Activated CD8-positive, alpha-beta T cell treated with anti-CD3 and anti-CD28 coated beads, Interleukin-2, amount 10 ng/mL, durations not matched to agents 7 days and 5 days (primary cell): ENCODE results near the gene LIMK1. TPM values are rescaled to one million over a fixed set of nuclear protein-coding genes. Genes with fewer than 3 reads are reported as not detected.

Experiments
- ATAC-seq: fragments of 150-1000 bp; cut with Tn5 transposase; one replicate; pipeline ENCODE4 v1.10.0; 2021; ENCODE audit warnings: moderate library complexity
- CTCF ChIA-PET: fragments of 350-600 bp; sonication (Branson Sonifier 250); formaldehyde crosslinking; loops from one replicate; lab custom pipeline; 2021; ENCODE audit warnings: antibody characterized with exemption; lab: Charles Lee
- POLR2A ChIA-PET: fragments of 350-600 bp; sonication (Branson Sonifier 250); formaldehyde crosslinking; loops from one replicate; lab custom pipeline; 2021; ENCODE audit warnings: antibody characterized with exemption; lab: Charles Lee
- DNase-seq: peaks from one replicate; pipeline ENCODE4 v3.0.0-alpha.2; 2020
- H3K27ac Mint-ChIP-seq: one replicate; pipeline ENCODE4 v1.8.0; 2021; ENCODE audit warnings: mild to moderate bottlenecking, mixed read lengths
- H3K27me3 Mint-ChIP-seq: one replicate; pipeline ENCODE4 v1.8.0; 2021; ENCODE audit warnings: low read depth, mixed read lengths
- H3K36me3 Mint-ChIP-seq: one replicate; pipeline ENCODE4 v1.8.0; 2021; ENCODE audit warnings: low read depth, mixed read lengths
- H3K4me1 Mint-ChIP-seq: one replicate; pipeline ENCODE4 v1.8.0; 2021; ENCODE audit warnings: low read depth, mixed read lengths
- H3K4me3 Mint-ChIP-seq: one replicate; pipeline ENCODE4 v1.8.0; 2021; ENCODE audit warnings: mild to moderate bottlenecking, mixed read lengths
- H3K9me3 Mint-ChIP-seq: one replicate; pipeline ENCODE4 v1.8.0; 2022; ENCODE audit warnings: mixed read lengths; ENCODE audit not compliant: insufficient read depth
- total RNA-seq, 2 experiments: library from RNA; stranded (reverse); gene quantifications; one replicate each; pipeline ENCODE4 v1.2.3, GENCODE V29; 2021

Gene LIMK1
- total RNA-seq: 10 to 100 TPM; 33.5 to 37.6 TPM

DNA sequence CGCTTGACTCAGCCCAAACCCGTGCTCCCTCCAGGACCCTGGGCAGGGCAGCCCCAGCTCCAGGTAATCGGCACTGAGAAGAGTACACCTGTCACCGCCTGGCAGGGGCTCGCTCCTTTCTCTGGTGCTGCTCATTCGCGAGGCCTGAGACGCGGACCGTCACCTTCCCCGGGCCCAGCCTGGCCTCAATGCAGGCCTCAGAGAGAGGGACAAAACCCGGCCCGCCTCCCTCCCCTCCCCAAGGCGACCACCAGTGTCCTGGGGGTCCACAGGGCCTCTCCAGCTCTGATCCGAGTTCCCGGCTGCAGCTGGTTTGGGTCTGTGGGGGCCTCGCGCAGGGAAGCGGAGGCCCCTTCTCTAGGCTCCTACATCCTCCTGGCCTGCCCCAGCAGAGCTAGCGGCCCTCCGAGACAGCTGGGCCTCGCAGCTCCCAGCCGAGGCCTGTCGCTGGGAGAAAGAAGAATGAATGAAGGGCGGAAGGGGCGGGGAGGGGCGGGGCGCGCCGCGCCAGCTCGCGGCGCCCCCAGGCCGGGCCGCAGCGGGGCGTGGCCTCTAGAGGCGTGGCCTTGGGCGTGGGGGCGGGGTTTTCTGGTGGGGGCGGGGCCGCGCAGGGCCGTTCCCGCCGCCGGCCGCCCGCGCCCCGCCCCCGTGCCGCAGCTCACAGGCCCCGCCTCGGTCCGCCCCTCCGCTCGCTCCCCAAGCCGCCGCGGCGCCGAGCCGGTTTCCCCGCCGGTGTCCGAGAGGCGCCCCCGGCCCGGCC lies at the start of gene LIMK1:
TSS of gene LIMK1 (plus strand) at position 688 of the 760 bp plus-strand sequence. CDS start 187 bp downstream, outside the sequence.
- Mint-ChIP-seq H3K27ac (peak within 1 kb of the TSS; percentile 85), H3K4me3 (peak within 1 kb of the TSS; percentile 80), H3K9me3 (no peaks in the 10 kb centered on the region), H3K27me3 (no peaks in the 10 kb centered on the region), H3K36me3 (peaks cover 15% of the 10 kb centered on the region), H3K4me1 (peaks cover 16% of the 10 kb centered on the region)
- ChIA-PET POLR2A (interaction anchor here (0.5 to 3.9 kb wide), 6 partner anchors 8 to 345 kb away, joined by 3 to 44 read pairs (median 4); partner anchors contain the start of gene EIF4H), CTCF (interaction anchor here (0.8 to 2.2 kb wide), 8 partner anchors 11 to 318 kb away, joined by 3 to 7 read pairs (median 4); no protein-coding TSS in a partner anchor)
- peak; percentile 89 for ATAC-seq
- DNase-seq: peak; percentile 86

DNA sequence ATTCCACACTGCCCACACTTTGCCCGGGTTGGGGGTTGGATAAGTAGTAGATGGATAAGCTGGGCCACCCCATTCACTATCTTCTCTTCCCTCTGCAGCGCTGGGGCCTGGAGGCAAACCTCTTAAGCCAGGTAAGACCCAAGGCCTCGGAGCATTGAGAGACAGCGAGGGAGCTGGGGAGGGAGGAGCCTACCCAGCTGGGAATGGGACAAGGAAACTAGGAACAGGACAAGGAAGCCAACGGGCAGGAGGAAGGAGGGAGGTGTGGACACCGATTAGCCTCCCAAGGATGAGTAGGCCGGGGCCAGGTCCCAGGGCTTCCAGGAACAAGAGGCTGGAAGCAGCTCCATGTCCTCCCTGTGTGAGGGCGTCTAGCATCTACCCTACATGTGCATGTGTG lies 46.0 kb upstream of the LIMK1 start:
- ATAC-seq (no peak), DNase-seq (no peak)
- H3K4me3 Mint-ChIP-seq: no peak overlapping the region
- no peak overlapping the region for H3K27ac Mint-ChIP-seq
- POLR2A ChIA-PET: no interaction called here
- H3K4me1 Mint-ChIP-seq: peaks cover 2% of the 10 kb centered on the region
- H3K27me3 Mint-ChIP-seq: no peaks in the 10 kb centered on the region
- CTCF ChIA-PET: interaction anchor here (4.6 kb wide), 1 partner anchor 11 kb away, joined by 21 read pairs; no protein-coding TSS in a partner anchor
- no peaks in the 10 kb centered on the region for H3K9me3 Mint-ChIP-seq
- H3K36me3 Mint-ChIP-seq: no peaks in the 10 kb centered on the region

DNA sequence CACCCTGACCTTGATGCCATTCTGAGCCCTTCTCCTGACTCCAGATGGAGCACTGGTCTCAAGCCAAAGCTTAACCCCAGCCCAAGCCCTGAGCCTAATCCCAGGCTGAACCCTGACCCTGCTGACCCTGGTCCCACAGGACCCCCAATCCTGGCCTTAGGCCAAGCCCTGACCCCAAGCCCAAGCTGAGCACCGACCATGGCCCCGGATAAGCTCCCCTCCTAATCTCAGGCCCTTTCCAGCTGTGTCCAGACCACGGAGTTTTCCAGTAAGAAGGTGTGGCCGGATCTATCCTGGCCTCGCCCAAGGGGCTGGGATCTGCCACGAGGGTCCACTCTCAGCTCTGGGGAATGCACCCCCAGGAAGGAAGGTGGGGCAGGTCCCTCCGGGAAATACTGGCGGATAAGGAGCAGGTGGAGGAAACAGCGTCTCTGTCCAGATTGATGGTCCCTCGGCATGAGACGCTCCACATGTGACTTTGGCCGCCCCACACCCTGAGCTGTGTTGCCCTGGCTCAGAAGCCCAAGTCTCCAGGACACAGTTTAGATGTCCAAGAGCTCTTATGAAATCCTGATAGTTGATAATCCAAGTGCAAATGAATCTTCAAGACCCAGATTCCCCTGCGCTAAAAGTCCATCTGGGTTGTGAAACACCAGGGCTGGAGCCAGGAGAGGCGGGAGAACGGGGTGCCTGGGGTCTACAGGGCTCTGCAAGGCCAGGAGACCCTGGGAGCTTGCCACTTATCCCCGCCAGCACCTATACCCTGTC lies 45.2 kb upstream of the LIMK1 start:
- POLR2A ChIA-PET: no interaction called here
- no peaks in the 10 kb centered on the region for H3K9me3 Mint-ChIP-seq
- CTCF ChIA-PET: interaction anchor here (4.6 kb wide), 1 partner anchor 12 kb away, joined by 21 read pairs; no protein-coding TSS in a partner anchor
- no peaks in the 10 kb centered on the region for H3K27me3 Mint-ChIP-seq
- no peak overlapping the region for H3K27ac Mint-ChIP-seq
- peaks cover 2% of the 10 kb centered on the region for H3K4me1 Mint-ChIP-seq
- H3K36me3 Mint-ChIP-seq: no peaks in the 10 kb centered on the region
- DNase-seq: no peak
- no peak overlapping the region for H3K4me3 Mint-ChIP-seq
- no peak for ATAC-seq

DNA sequence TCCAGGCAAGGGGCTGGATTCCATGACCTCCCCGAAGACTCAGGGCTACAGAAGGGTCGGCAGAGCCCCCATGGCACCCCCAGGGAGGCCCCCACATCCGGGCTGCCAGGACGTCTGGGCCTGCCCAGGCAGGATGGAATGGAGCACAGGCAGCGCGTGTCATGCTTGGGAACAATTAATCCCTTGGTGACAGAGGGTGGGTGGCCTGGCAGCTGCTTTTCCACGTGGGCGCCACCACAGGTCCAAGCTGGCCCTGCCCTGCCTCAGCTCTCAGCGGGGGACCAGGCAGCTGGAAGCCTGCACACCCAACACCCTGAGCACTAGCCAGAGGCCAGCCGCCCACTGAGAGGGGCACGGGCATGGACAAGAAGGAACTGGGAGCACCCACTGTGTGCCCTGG lies 44.3 kb upstream of the LIMK1 start:
- ChIA-PET CTCF (interaction anchor here (0.6 to 4.6 kb wide), 2 partner anchors 13 to 61 kb away, joined by 3 to 21 read pairs; no protein-coding TSS in a partner anchor), POLR2A (no interaction called here)
- H3K4me1 Mint-ChIP-seq: peaks cover 2% of the 10 kb centered on the region
- H3K9me3 Mint-ChIP-seq: no peaks in the 10 kb centered on the region
- H3K4me3 Mint-ChIP-seq: no peak overlapping the region
- H3K36me3 Mint-ChIP-seq: no peaks in the 10 kb centered on the region
- DNase-seq (no peak), ATAC-seq (no peak)
- no peak overlapping the region for H3K27ac Mint-ChIP-seq
- no peaks in the 10 kb centered on the region for H3K27me3 Mint-ChIP-seq

DNA sequence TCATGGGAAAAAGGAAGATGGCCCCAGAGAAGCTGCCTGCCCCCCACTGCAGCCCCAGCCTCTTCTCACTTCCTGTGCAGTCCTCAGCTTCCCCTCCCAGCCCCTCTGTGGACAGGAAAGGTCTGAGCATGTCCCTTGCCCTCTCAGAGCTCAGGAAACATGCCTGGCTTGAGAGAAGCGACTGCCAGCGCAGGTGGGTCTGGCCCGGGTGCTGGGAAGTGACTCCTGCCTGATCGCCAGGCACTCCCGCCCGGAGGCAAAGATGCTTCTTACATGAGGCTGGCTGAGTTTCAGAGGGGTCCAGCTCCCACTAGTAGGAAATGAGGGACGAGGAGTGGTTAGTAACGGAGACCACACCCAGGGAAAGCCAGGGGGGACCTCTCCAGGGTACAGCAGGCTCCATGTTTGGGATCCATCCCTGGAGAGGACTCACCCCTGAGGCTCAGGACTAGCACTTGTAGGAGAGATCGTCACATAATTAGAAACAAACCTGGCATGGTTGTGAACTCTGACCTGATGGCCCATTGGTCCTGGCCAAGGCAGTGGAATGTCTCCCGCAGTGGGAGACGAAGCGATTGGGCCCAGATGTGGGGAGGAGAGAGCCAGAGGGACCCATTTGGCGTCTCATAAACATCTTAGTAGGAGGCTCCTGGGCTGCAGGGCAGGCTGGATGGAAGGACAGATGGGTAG lies 43.4 kb upstream of the LIMK1 start:
- Mint-ChIP-seq H3K36me3 (no peaks in the 10 kb centered on the region), H3K27ac (no peak overlapping the region), H3K4me3 (no peak overlapping the region), H3K9me3 (no peaks in the 10 kb centered on the region), H3K27me3 (no peaks in the 10 kb centered on the region), H3K4me1 (peaks cover 2% of the 10 kb centered on the region)
- ChIA-PET CTCF (interaction anchor here (0.6 kb wide), 1 partner anchor 60 kb away, joined by 3 read pairs; no protein-coding TSS in a partner anchor), POLR2A (no interaction called here)
- ATAC-seq: no peak
- no peak for DNase-seq

DNA sequence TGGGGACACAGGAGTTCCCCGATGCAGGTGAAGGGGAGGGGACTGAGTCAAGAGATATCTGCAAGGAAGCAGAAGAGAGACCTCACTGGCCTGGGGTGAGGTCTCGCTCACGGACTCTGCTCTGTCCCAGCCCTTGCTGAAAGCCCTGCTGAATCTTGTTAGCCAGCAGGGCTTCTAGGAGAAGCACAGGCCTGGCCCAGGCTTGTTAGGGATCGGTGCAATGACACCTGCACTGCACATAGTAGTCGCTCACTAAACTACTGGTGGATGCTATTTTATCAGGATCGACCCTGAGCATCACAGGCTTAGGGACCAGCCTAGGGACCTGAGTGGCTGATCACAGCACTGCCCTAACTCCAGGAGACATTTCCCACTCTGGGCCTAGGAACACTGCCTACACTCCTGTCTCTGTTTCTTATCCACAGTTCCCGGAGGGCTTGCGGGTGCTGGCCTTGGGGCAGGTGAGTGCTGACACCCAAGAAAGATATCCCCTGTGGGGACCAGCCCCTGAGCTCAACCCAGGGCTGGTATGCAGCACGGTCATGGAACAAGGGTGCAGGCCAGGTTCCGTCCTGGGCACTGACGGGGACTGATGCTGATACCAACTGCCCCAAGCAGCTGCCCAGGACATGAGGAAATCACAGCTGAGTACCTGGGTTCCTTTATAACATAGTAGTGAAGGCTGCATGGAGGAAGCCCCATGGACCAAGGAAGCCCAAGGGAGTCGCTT lies 42.6 kb upstream of the LIMK1 start:
- no peak for ATAC-seq
- DNase-seq: no peak
- POLR2A ChIA-PET: no interaction called here
- no peaks in the 10 kb centered on the region for H3K36me3 Mint-ChIP-seq
- no peak overlapping the region for H3K4me3 Mint-ChIP-seq
- H3K27ac Mint-ChIP-seq: no peak overlapping the region
- H3K4me1 Mint-ChIP-seq: peaks cover 2% of the 10 kb centered on the region
- no peaks in the 10 kb centered on the region for H3K27me3 Mint-ChIP-seq
- no peaks in the 10 kb centered on the region for H3K9me3 Mint-ChIP-seq
- CTCF ChIA-PET: no interaction called here

DNA sequence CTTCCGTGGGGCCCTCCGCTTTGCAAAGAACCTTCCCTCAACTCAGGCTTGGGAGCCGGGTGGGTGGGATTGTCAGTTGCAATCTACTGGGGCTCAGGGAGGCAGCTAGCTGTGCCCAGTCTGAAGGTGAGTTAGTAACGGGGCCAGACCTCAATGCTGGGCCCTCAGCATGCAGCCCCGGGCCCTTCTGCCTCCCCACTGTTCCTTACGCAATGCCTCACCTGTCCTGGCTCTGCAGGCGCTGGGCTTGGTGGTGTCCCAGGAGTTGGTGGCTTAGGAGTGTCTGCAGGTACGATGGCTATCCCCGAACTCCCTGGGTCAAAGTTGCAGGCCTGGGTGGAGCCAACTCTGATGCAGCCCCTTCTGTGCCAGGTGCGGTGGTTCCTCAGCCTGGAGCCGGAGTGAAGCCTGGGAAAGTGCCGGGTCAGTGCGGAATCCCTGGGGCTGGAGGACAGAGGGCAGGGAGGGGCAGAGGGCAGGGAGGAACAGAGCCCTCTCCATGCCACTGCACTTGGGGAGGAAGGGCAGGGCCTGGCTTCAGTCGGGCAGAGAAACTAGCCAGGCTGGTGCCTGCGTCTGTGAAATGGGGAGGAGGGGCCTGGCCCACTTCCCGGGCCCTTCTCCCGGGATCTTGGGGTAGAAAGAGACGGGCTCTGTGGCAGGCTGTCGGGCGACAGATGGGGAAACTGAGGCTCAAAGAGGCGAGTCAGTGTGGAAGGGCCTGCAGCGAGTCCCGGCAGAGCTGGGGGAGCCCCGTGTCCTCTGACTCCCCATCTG lies 40.7 kb upstream of the LIMK1 start:
- CTCF ChIA-PET: interaction anchor here (1.1 kb wide), 1 partner anchor 16 kb away, joined by 4 read pairs; no protein-coding TSS in a partner anchor
- Mint-ChIP-seq H3K36me3 (no peaks in the 10 kb centered on the region), H3K27ac (no peak overlapping the region), H3K4me1 (peaks cover 2% of the 10 kb centered on the region), H3K27me3 (no peaks in the 10 kb centered on the region), H3K9me3 (no peaks in the 10 kb centered on the region), H3K4me3 (no peak overlapping the region)
- DNase-seq: no peak
- POLR2A ChIA-PET: no interaction called here
- ATAC-seq: no peak

DNA sequence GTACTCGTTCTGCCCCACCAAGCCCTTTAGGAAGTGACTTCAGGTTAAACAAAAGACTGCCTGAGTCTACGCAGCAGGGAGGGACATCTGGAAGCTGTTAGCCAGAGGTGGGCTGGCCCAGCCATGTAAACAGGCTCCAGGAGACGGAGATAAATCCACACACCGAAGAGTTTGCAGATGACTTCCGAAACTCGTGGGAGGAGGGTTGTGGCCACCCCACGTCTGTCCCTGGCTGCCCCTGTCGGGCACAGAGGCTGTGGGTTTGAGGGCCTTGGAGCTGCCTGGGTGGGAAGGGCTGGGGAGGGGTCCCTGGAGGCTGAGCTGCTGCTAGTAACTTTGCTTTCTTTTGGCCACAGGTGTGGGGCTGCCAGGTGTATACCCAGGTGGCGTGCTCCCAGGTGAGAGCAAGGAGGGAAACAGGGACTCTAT lies 40.1 kb upstream of the LIMK1 start:
- H3K9me3 Mint-ChIP-seq: no peaks in the 10 kb centered on the region
- H3K36me3 Mint-ChIP-seq: no peaks in the 10 kb centered on the region
- ChIA-PET POLR2A (no interaction called here), CTCF (interaction anchor here (1.5 kb wide), 1 partner anchor 17 kb away, joined by 5 read pairs; no protein-coding TSS in a partner anchor)
- DNase-seq: no peak
- peaks cover 2% of the 10 kb centered on the region for H3K4me1 Mint-ChIP-seq
- ATAC-seq: no peak
- no peak overlapping the region for H3K27ac Mint-ChIP-seq
- H3K4me3 Mint-ChIP-seq: no peak overlapping the region
- H3K27me3 Mint-ChIP-seq: no peaks in the 10 kb centered on the region

DNA sequence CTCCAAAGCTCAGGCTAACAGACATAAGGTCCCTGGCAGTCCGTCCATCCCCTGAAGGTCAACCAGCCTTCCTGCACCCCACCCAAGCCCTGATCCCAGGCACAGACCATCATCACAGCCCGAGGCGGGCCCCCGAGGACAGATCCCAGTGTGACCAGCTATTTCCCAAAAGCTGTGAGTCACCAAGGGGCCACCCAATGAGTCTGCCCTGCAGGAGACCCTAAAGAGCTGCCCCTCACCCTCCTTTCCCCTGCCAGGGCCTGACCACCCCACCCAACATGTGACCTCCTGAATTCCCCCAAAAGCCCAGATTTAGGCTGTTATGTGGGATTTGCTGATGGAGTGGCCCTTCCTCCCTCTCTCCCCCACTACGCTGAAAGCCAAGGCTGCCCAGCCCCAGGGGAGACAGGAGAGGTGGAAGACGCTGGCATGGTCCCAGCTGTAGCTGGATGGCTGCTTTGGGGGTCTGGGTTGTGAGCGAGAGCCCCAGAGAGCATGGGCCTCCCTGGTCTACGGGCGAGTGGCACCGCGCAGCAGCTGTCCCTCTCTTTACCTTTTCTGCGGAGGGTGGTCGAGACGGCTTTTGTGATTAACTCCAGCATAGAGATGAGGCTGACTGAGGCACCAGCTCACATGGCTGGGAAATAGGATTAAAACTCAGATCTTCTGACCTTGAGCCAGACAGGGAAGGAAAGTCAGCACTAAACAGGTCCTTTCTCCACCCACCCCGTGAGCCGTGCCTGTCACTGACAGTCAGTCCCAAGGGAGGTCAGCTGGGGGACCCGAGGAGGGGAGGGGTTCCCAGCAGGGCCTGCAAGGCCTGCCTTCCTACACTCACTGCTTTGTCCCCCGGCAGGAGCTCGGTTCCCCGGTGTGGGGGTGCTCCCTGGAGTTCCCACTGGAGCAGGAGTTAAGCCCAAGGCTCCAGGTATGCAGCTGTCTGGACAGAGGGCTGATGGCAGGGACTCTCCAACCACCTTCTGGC lies 38.9 kb upstream of the LIMK1 start:
- Mint-ChIP-seq H3K4me3 (no peak overlapping the region), H3K27me3 (no peaks in the 10 kb centered on the region), H3K36me3 (no peaks in the 10 kb centered on the region), H3K9me3 (no peaks in the 10 kb centered on the region), H3K27ac (no peak overlapping the region), H3K4me1 (peaks cover 2% of the 10 kb centered on the region)
- CTCF ChIA-PET: interaction anchor here (1.5 kb wide), 1 partner anchor 18 kb away, joined by 5 read pairs; no protein-coding TSS in a partner anchor
- no peak for DNase-seq
- no peak for ATAC-seq
- POLR2A ChIA-PET: no interaction called here
